IMR-90 (cell line): ENCODE measurements around the gene EFNA5.

Source experiments
- CEBPB ChIP-seq: IDR thresholded peaks from 2 replicates; pipeline ENCODE4 v1.6.1; 2012; ENCODE audit warnings: low read depth, low read length, improper control_type of control experiment
- POLR2A ChIP-seq: IDR thresholded peaks from 2 replicates; pipeline ENCODE4 v1.6.1; 2012; ENCODE audit warnings: mild to moderate bottlenecking, low read depth, low read length
- RCOR1 ChIP-seq: IDR thresholded peaks from 2 replicates; pipeline ENCODE4 v1.6.1; 2012; ENCODE audit warnings: mild to moderate bottlenecking, low read length, improper control_type of control experiment; ENCODE audit not compliant: insufficient replicate concordance
- TF ChIP-seq, protein P1 (sequence below): conservative IDR thresholded peaks from 2 replicates; pipeline ENCODE4 v1.5.1; 2012; ENCODE audit warnings: mild to moderate bottlenecking, low read depth, low read length, improper control_type of control experiment

DNA sequence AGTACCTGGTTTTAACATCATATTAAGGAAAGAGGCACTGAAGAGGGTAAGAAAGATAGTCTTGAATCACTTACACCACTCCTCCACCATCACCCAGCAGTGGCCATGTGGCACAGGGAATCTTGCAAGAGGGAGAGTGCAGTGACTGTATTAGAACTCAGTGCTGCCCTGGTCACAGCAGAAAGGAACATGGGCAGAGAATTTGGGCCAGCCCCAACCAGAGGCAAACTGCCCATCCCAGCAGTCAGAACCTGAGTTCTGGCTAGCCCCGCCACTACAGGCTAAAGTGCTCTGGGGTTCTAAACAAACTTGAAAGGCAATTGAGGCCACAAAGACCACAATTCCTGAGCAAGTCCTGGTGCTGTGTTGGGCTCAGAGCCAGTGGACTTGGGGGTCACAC lies 16.7 kb upstream of the EFNA5 start:
- TF ChIP-seq, protein P1, sequence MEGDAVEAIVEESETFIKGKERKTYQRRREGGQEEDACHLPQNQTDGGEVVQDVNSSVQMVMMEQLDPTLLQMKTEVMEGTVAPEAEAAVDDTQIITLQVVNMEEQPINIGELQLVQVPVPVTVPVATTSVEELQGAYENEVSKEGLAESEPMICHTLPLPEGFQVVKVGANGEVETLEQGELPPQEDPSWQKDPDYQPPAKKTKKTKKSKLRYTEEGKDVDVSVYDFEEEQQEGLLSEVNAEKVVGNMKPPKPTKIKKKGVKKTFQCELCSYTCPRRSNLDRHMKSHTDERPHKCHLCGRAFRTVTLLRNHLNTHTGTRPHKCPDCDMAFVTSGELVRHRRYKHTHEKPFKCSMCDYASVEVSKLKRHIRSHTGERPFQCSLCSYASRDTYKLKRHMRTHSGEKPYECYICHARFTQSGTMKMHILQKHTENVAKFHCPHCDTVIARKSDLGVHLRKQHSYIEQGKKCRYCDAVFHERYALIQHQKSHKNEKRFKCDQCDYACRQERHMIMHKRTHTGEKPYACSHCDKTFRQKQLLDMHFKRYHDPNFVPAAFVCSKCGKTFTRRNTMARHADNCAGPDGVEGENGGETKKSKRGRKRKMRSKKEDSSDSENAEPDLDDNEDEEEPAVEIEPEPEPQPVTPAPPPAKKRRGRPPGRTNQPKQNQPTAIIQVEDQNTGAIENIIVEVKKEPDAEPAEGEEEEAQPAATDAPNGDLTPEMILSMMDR: no peak
- TF ChIP-seq RCOR1 (no peak), POLR2A (no peak), CEBPB (no peak)
